K562 (cell line): ENCODE results near the gene CPNE9. TPM values are rescaled to one million over a fixed set of nuclear protein-coding genes. Genes with fewer than 3 reads are reported as not detected.

ENCODE experiments used
- E4F1 ChIP-seq: fragments of 250-450 bp; sonication (Bioruptor Pico); IDR thresholded peaks from 2 replicates; pipeline ENCODE4 v1.5.0; 2021; ENCODE audit warnings: mild to moderate bottlenecking, borderline replicate concordance
- EP400 ChIP-seq: fragments of 450-650 bp; IDR thresholded peaks from 2 replicates; pipeline ENCODE4 v1.6.1; 2017; ENCODE audit warnings: antibody characterized with exemption, mild to moderate bottlenecking, moderate library complexity
- ETV6 ChIP-seq, 3 experiments: fragments of 150-350 bp in 1 of 3; sonication (generic) in 1 of 3; formaldehyde crosslinking in 1 of 3; IDR thresholded peaks; 2 replicates each; pipeline versions ENCODE4 v1.6.1 to v1.8.0; 2014 to 2022; ENCODE audit warnings: borderline replicate concordance in 2 of 3, low read depth in 2 of 3, antibody characterized with exemption in 1 of 3, low read length in 1 of 3, mild to moderate bottlenecking in 1 of 3, missing genetic modification reagents in 1 of 3
- GMEB1 ChIP-seq: fragments of 250-450 bp; sonication (Bioruptor Pico); IDR thresholded peaks from 2 replicates; pipeline ENCODE4 v1.4.0; 2020; ENCODE audit warnings: mild to moderate bottlenecking
- POLR2B ChIP-seq: fragments of 450-650 bp; IDR thresholded peaks from 2 replicates; pipeline ENCODE4 v1.6.1; 2018; ENCODE audit warnings: low read depth; ENCODE audit not compliant: partially characterized antibody
- SNRNP70 ChIP-seq: fragments of 200-400 bp; formaldehyde crosslinking; optimal IDR thresholded peaks from 2 replicates; pipeline ENCODE3; 2017; ENCODE audit warnings: low read depth, low read length
- ZNF318 ChIP-seq, 2 experiments: fragments of 450-650 bp; IDR thresholded peaks; 2 replicates each; pipeline ENCODE4 v1.6.1; 2016; ENCODE audit warnings: mild to moderate bottlenecking in 2 of 2, borderline replicate concordance in 1 of 2, low read depth in 1 of 2, moderate library complexity in 1 of 2
- ZNF644 ChIP-seq: fragments of 200-800 bp; sonication (Bioruptor generic); IDR thresholded peaks from 2 replicates; pipeline ENCODE4 v1.6.1; 2016; ENCODE audit warnings: low read depth, missing genetic modification characterization, missing compliant biosample characterization
- ZNF740 ChIP-seq, 3 experiments: fragments of 200-800 bp in 1 of 3; sonication (Bioruptor generic) in 1 of 3; sonication (generic) in 1 of 3; formaldehyde crosslinking in 1 of 3; IDR thresholded peaks; 2 replicates each; pipeline versions ENCODE4 v1.6.1 to v1.8.0; 2016 to 2022; ENCODE audit warnings: mild to moderate bottlenecking in 2 of 3, missing compliant biosample characterization in 2 of 3, missing genetic modification characterization in 2 of 3, missing genetic modification reagents in 1 of 3
- ZNF79 ChIP-seq: fragments of 250-450 bp; sonication (Bioruptor Pico); IDR thresholded peaks from 2 replicates; pipeline ENCODE4 v1.4.0; 2020; ENCODE audit warnings: low read depth, mild to moderate bottlenecking, moderate library complexity
- polyA plus RNA-seq, 8 experiments: library from polyadenylated mRNA; depleted of rRNA in 4 of 8; stranded (reverse) in 5 of 8; unstranded in 3 of 8; fragments of >200 nt; fragmentation: Nextera tagmentation in 2 of 8; fragmentation: Illumina TruSeq in 1 of 8; extraction: Ambion mirVana in 2 of 8; extraction: Trizol in 1 of 8; gene quantifications; 2 replicates each; pipeline versions ENCODE4 v1.2.1 to v1.2.3, GENCODE V29; 2011 to 2014; ENCODE audit warnings: inconsistent platforms in 1 of 8, missing spikeins in 1 of 8
- total RNA-seq, 7 experiments: library from RNA; depleted of rRNA in 6 of 7; stranded (reverse); fragments of >200 nt in 6 of 7; fragmentation: Illumina TruSeq in 2 of 7; extraction: Trizol in 2 of 7; gene quantifications; 2 replicates each; pipeline versions ENCODE4 v1.2.1 to v1.2.3, GENCODE V29; 2011 to 2021; ENCODE audit warnings: low replicate concordance in 1 of 7

Gene CPNE9
- total and polyA plus RNA-seq, 9 of the 15 experiments (the other 6 are each of a cell fraction or from before 2014, with no cell fraction given), result 0.22 to 0.56 (median 0.29) TPM; not detected in 3

- TF ChIP-seq E4F1 (CRISPR knock-in tag) (no peak), SNRNP70 (no peak), ZNF644 (0 out of 2 replicates have a peak, but pooled peaks have one; percentile 47), ETV6 (IDR thresholded peaks at IDR 0.05; ENCODE audit: borderline replicate concordance in 1 of 2, low read depth in 2 of 2, low read length in 1 of 2) (0 out of 4 replicates have a peak, but pooled peaks of 1 of the 2 experiments have one; percentile 40), ETV6 (CRISPR knock-in tag; IDR thresholded peaks at IDR 0.05; ENCODE audit: borderline replicate concordance) (no peak), GMEB1 (peak; percentile 5; the same call in 1 of the 2 replicates), EP400 (peak; percentile 79), ZNF740 (CRISPR knock-in tag; IDR thresholded peaks at IDR 0.05) (no peak), ZNF740 (tag; IDR thresholded peaks at IDR 0.05) (peak in 1 of 2 experiments; percentile 22; a peak in 1 of 4 replicates), ZNF318 (IDR thresholded peaks at IDR 0.05; ENCODE audit: borderline replicate concordance in 1 of 2, low read depth in 1 of 2) (0 out of 4 replicates have a peak, but pooled peaks of 1 of the 2 experiments have one; percentile 46), POLR2B (no peak), ZNF79 (CRISPR knock-in tag) (no peak)
Measured at GRCh38 chr3:9715764-9716437, 12.3 kb downstream of the CPNE9 start (continued).
